Measurements from ENCODE around the gene CCL2. TPM values are rescaled to one million over a fixed set of nuclear protein-coding genes. Genes with fewer than 3 reads are reported as not detected.

Gene CCL2
- polyA plus RNA-seq, 3 donors = 1.4 to 44.9 (median 17.7) TPM

GRCh38 chr17:34225046-34225445 is 30.0 kb upstream of the CCL2 start:
- H3K9me3 ChIP-seq (replicated peaks in 1 of 2; ENCODE audit: control insufficient read depth in 1 of 2, insufficient read depth in 1 of 2, low read length in 2 of 2) = peaks cover 5 to 7% of the 10 kb centered on the region in 2 donors
- peaks cover 36 to 37% of the 10 kb centered on the region in 2 donors for H3K4me1 ChIP-seq (ENCODE audit: control insufficient read depth in 1 of 2, insufficient read depth in 2 of 2, low read length in 2 of 2)
- H3K4me2 ChIP-seq (replicated peaks; ENCODE audit: extremely low read depth, low read length, poor library complexity, severe bottlenecking) = no peak overlapping the region
- H4K20me1 ChIP-seq (ENCODE audit: insufficient read depth, low read length) = no peaks in the 10 kb centered on the region
- intact Hi-C loops (cut with micrococcal nuclease) = loop anchor here in 1 of 2 donors (10.0 kb wide), 1 partner anchor 1970 kb away; the partner anchor contains the start of genes CCL3L1 and CCL3L3
- H3K27me3 ChIP-seq (ENCODE audit: control insufficient read depth in 2 of 2, insufficient read depth in 2 of 2, low read length in 2 of 2) = no peaks in the 10 kb centered on the region
- WGBS (ENCODE audit: insufficient coverage) = 100% methylated on average over 1 of the region's 9 CpGs
- no peaks in the 10 kb centered on the region for H3K36me3 ChIP-seq (replicated peaks in 1 of 2; ENCODE audit: control insufficient read depth in 1 of 2, insufficient read depth in 2 of 2, low read length in 2 of 2)
- no peak for TF ChIP-seq CTCF (IDR thresholded peaks at IDR 0.05)
- H2AFZ ChIP-seq (ENCODE audit: insufficient read depth, low read depth, low read length, poor library complexity, severe bottlenecking) = no peak overlapping the region
- H3K79me2 ChIP-seq (ENCODE audit: insufficient read depth, low read length) = no peaks in the 10 kb centered on the region
- no peak overlapping the region for H3K27ac ChIP-seq (ENCODE audit: low read depth in 1 of 2, low read length in 2 of 2)
- Mint-ChIP-seq H3K36me3 (peaks cover 2 to 4% of the 10 kb centered on the region in 2 donors), H3K27ac (peak overlapping the region in 1 of 7 donors; percentile 2), H3K27me3 (ENCODE audit: low read depth in 3 of 3) (peaks cover 1 to 3% (median 3%) of the 10 kb centered on the region in 3 donors), H3K9me3 (peaks cover 3 to 18% (median 14%) of the 10 kb centered on the region in 7 donors), H3K4me3 (no peak overlapping the region), H3K4me1 (peaks cover 41% of the 10 kb centered on the region)
- DNase-seq = no peak
- H3K9ac ChIP-seq (ENCODE audit: insufficient read depth, low read length, poor library complexity, severe bottlenecking) = no peak overlapping the region
- H3K4me3 ChIP-seq (replicated peaks in 1 of 3; ENCODE audit: low read depth in 2 of 3, low read length in 3 of 3) = no peak overlapping the region

- no peak overlapping the region for H3K27ac Mint-ChIP-seq
- no peak overlapping the region for H2AFZ ChIP-seq (ENCODE audit: insufficient read depth, low read depth, low read length, poor library complexity, severe bottlenecking)
- DNase-seq = no peak
- H3K4me3 ChIP-seq (replicated peaks in 1 of 3; ENCODE audit: low read depth in 2 of 3, low read length in 3 of 3) = no peak overlapping the region
- intact Hi-C loops (cut with micrococcal nuclease) = loop anchor here in 1 of 2 donors (10.0 kb wide), 1 partner anchor 1969 kb away; the partner anchor contains the start of genes CCL3L1 and CCL3L3
- peaks cover 2 to 4% of the 10 kb centered on the region in 2 donors for H3K36me3 Mint-ChIP-seq
- peaks cover 25% of the 10 kb centered on the region in 2 donors for H3K4me1 ChIP-seq (ENCODE audit: control insufficient read depth in 1 of 2, insufficient read depth in 2 of 2, low read length in 2 of 2)
- peaks cover 5 to 9% of the 10 kb centered on the region in 2 donors for H3K9me3 ChIP-seq (replicated peaks in 1 of 2; ENCODE audit: control insufficient read depth in 1 of 2, insufficient read depth in 1 of 2, low read length in 2 of 2)
- no peak overlapping the region for H3K4me3 Mint-ChIP-seq
- TF ChIP-seq CTCF (IDR thresholded peaks at IDR 0.05) = no peak
- H3K4me1 Mint-ChIP-seq = peaks cover 30% of the 10 kb centered on the region
- H4K20me1 ChIP-seq (ENCODE audit: insufficient read depth, low read length) = no peaks in the 10 kb centered on the region
- no peak overlapping the region for H3K9ac ChIP-seq (ENCODE audit: insufficient read depth, low read length, poor library complexity, severe bottlenecking)
- no peaks in the 10 kb centered on the region for H3K27me3 ChIP-seq (ENCODE audit: control insufficient read depth in 2 of 2, insufficient read depth in 2 of 2, low read length in 2 of 2)
- WGBS (ENCODE audit: insufficient coverage) = 100% methylated on average over 2 of the region's 3 CpGs
- H3K4me2 ChIP-seq (replicated peaks; ENCODE audit: extremely low read depth, low read length, poor library complexity, severe bottlenecking) = no peak overlapping the region
- H3K27me3 Mint-ChIP-seq (ENCODE audit: low read depth in 3 of 3) = peaks cover 1 to 3% (median 3%) of the 10 kb centered on the region in 3 donors
- H3K27ac ChIP-seq (ENCODE audit: low read depth in 1 of 2, low read length in 2 of 2) = no peak overlapping the region
- H3K79me2 ChIP-seq (ENCODE audit: insufficient read depth, low read length) = no peaks in the 10 kb centered on the region
- peaks cover 3 to 23% (median 19%) of the 10 kb centered on the region in 7 donors for H3K9me3 Mint-ChIP-seq
- H3K36me3 ChIP-seq (replicated peaks in 1 of 2; ENCODE audit: control insufficient read depth in 1 of 2, insufficient read depth in 2 of 2, low read length in 2 of 2) = no peaks in the 10 kb centered on the region
These were observed 28.9 kb upstream of the CCL2 start for GRCh38 chr17:34226011-34226743.

Measured in CD14-positive monocyte (primary cell).